ENCODE measurements around the gene ACIN1.

- no peak for TF ChIP-seq POLR2AphosphoS5 (IDR thresholded peaks at IDR 0.05)
- TF ChIP-seq CTCF (IDR thresholded peaks at IDR 0.05) = no peak
- no peak for TF ChIP-seq POLR2A (IDR thresholded peaks at IDR 0.05)
- no peak for TF ChIP-seq EP300 (IDR thresholded peaks at IDR 0.05)
These were observed 6.5 kb upstream of the ACIN1 start for GRCh38 chr14:23101213-23101970.

All from upper lobe of left lung (tissue), 4 donors.